Activated CD8-positive, alpha-beta memory T cell treated with anti-CD3 and anti-CD28 coated beads for 36 hours (primary cell): Measurements from ENCODE around the gene ERC2. TPM values are rescaled to one million over a fixed set of nuclear protein-coding genes. Genes with fewer than 3 reads are reported as not detected.

Experiments used
- CTCF ChIA-PET: fragments of 350-600 bp; sonication (Branson Sonifier 250); formaldehyde crosslinking; loops from one replicate; lab custom pipeline; 2021; ENCODE audit warnings: antibody characterized with exemption; lab: Charles Lee
- POLR2A ChIA-PET: fragments of 350-600 bp; sonication (Branson Sonifier 250); formaldehyde crosslinking; loops from one replicate; lab custom pipeline; 2021; ENCODE audit warnings: antibody characterized with exemption; lab: Charles Lee
- total RNA-seq, 2 experiments: library from RNA; stranded (reverse); gene quantifications; one replicate each; pipeline ENCODE4 v1.2.3, GENCODE V29; 2021

The ERC2 gene
- total RNA-seq, 2 experiments from 2014 or later, result not detected

- ChIA-PET POLR2A (no interaction called here), CTCF (no interaction called here)
Observed at GRCh38 chr3:55501905-55502304, 966.4 kb downstream of the ERC2 start.

- CTCF ChIA-PET, result no interaction called here
- POLR2A ChIA-PET, result no interaction called here
Observed at GRCh38 chr3:55500555-55501330, 967.5 kb downstream of the ERC2 start.

GRCh38 chr3:55498520-55498919 is 969.7 kb downstream of the ERC2 start:
- CTCF ChIA-PET, result no interaction called here
- POLR2A ChIA-PET, result no interaction called here

GRCh38 chr3:55497250-55497649 is 971.0 kb downstream of the ERC2 start:
- CTCF ChIA-PET, result no interaction called here
- POLR2A ChIA-PET, result no interaction called here

DNA sequence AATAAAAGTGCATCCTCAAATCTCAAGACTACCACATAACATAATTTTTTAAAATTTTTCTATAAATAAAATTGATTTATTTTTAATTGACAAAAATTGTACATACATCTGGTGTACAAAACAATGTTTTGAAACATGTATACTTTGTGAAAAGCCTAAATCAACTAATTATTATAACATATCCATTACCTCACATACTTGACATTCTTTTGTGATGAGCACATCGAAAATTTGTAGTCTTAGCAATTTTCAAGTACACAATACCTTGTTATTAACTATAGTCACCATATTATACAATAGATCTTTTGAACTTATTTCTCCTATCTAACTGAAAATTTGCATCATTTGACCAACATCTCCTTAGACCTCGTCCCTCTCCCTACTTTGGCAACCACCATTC is 973.3 kb downstream of the ERC2 start:
- CTCF ChIA-PET, result no interaction called here
- POLR2A ChIA-PET, result no interaction called here

- POLR2A ChIA-PET, result no interaction called here
Observed at GRCh38 chr3:55492976-55493375, 975.3 kb downstream of the ERC2 start.

GRCh38 chr3:55491296-55491816 is 976.9 kb downstream of the ERC2 start:
- POLR2A ChIA-PET, result no interaction called here
- CTCF ChIA-PET, result no interaction called here

More at GRCh38 chr3:55492976-55493375, 975.3 kb downstream of the ERC2 start:
- CTCF ChIA-PET, result no interaction called here

DNA sequence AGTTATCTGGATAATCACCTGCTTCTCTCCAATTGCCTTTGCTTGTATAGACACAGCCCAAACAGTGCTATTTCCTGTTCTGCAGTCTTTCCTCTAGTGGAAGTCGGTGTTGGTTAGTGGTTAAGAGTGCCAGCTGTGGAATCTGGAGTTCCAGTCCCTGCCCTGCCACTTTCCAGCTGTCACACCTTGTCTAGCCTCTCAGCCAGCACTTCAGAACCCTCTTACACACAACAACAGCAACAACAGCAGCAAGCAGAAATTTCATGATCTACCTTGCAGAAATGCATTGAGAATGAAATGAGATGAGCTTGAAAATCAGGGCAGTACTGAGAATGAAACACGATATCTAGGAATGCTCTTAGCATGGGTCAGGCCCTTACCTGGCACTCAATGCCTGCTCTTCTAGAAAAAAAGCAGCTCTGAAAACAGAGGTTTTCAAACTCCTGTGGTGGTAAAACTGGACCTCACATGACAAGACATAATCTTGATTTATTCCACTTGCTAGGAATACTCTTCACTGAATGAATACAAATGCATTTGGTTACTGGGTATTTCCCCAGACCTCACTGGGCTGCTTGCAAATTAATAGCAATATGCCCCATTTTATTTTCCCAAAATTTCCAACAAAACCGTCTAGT is 977.9 kb downstream of the ERC2 start:
- ChIA-PET POLR2A (no interaction called here), CTCF (no interaction called here)

GRCh38 chr3:55489798-55490132 is 978.5 kb downstream of the ERC2 start:
- ChIA-PET POLR2A (no interaction called here), CTCF (no interaction called here)

DNA sequence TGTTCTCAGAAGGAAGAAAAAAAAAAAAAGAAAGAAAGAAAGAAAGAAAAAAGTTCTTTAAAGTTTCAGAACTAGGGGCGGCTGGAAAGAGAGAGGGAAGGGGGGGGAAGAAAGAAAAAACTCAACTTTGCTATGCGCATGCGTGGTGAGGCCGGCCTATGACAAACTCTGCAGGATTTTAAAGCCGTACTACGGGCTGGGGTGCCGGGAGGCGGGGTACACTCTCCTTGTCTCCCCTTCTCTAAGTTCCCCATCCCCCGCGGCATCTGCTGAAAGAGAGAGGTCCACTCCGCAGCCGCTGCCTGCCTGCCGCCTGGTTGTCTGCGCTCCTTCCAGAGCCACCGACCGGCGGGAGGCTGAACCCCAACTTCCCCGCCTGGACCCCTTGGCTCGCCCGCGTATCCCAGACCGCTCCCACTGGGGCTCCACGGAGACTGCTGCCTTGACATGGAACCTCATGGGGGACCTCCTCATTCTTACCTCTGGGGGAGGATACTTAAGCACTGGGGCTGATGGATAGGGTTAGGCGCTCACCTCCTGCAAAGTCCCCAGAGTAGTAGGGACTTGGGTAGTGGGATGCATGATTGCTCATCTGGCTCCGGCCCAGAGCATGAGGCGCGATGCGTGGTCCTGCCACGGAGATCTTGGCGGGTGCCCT is 979.7 kb downstream of the ERC2 start:
- ChIA-PET POLR2A (no interaction called here), CTCF (no interaction called here)

- CTCF ChIA-PET, result no interaction called here
Observed at GRCh38 chr3:55487381-55488241, 980.7 kb downstream of the ERC2 start.

DNA sequence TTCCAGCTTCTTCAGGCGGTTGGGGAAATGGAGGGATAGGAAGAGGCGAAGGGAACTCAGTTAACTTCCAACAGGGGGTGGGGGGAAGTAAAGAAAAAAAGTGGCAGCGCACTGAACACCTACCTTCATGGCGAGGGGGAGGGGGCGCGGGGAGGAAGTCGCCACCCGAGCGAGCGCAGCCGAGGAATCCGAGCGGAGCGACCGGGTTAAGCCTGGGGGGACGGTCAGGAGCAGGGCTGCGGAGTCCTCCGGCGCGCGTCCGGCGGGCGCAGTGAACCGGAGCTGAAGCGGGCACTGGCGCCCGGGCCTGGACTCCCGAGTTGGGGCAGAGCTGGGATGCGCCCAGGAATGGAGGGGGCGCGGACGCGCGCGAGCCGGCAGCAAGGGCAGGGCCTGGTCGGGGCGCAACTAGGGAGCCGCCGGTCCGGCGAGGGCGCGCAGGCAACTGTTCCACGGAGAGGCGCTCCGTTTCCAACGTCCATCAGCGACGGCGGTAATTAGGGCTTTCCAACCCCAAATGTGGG is 981.3 kb downstream of the ERC2 start, which contains the start of gene WNT5A:
WNT5A (minus strand) TSS at position 450 of the 524 bp plus-strand sequence; CDS start at position 129, 321 bp downstream.
- ChIA-PET CTCF (no interaction called here), POLR2A (no interaction called here)

More at GRCh38 chr3:55487381-55488241, 980.7 kb downstream of the ERC2 start:
- POLR2A ChIA-PET, result no interaction called here

DNA sequence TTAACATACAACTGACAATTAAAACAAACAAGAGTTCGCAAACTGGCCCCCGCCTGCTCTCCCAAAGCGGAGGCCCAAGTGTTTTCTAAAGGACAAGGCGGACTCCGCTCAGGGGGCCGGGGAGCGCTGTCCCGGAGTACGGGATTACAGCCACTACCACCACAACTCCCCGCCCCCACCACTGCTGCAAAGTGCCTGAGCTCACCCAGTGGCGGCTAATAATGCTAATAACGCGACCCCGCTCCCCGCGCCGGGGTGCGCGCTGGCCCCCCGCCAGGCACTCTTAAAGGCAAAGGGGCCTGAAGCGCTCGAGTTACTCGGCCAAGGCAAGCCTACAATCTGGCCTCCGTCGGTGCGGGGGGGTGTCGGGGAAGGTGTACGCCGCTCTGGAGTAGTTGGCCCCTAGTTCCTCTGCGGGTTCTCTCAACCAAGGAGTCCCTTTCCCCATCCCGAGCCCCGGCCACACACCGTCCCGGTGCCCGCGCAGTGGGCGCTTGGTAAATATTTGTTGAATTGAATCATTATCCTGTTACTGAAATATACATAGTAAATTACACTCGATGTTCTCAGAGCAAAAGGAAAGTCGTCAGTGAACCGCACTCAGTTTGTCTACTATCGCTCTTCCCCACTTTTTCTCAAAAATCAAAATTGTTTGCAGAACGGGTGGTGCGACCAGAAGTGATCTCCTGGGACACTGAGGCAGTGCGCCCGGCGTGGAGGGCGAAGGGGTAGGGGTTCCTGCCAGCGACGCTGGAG is 982.0 kb downstream of the ERC2 start:
- CTCF ChIA-PET, result no interaction called here

GRCh38 chr3:55484801-55485791 is 983.2 kb downstream of the ERC2 start:
- ChIA-PET POLR2A (no interaction called here), CTCF (no interaction called here)

More for the DNA sequence above, 982.0 kb downstream of the ERC2 start:
- POLR2A ChIA-PET, result no interaction called here

- ChIA-PET CTCF (no interaction called here), POLR2A (no interaction called here)
Observed at GRCh38 chr3:55484191-55484689, 984.0 kb downstream of the ERC2 start.

DNA sequence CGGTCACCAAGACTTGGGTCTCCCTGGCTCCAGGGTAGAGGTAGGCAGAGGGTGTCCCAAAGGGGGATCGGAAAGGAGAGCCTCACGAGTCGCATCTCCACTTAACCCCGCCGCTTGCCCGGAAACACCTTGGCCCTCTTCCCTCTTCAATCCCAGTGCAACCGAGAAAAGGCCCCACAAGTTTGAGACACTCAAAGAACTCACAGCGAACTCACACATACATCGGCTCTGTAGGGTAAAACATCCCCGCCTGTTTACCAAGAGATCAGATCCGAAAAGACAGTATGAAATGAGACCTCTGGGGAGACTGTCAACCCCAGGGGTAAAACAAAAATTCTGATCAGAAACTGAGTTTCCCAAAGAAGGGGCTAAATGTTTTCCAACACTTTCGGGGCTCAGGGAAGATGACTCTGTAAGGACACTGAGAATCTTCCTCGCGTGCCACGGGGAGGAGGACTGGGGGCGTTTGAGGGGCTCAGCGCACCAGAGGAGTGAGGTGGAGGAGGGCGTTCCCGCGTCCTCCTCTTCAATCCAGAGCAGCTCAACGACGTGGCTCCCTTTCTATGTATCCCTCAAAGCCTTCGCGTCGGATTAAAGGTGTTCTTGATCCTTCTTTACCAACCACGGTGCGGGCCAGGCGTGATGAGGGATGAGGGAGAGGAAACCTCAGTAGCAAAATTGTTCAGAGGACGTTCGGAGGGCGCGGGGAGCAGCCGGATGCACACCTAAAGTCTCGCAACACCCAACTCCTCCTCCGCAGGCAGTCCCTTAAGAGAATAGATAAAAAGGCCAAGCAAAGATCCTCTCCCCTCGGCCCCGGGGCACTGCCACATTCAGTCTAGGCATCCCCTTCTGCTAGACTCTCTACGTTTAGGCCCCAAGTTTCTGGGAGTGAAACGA is 984.8 kb downstream of the ERC2 start:
- ChIA-PET POLR2A (no interaction called here), CTCF (no interaction called here)
